ENCODE results near the gene MRPS9.

Gene MRPS9

DNA sequence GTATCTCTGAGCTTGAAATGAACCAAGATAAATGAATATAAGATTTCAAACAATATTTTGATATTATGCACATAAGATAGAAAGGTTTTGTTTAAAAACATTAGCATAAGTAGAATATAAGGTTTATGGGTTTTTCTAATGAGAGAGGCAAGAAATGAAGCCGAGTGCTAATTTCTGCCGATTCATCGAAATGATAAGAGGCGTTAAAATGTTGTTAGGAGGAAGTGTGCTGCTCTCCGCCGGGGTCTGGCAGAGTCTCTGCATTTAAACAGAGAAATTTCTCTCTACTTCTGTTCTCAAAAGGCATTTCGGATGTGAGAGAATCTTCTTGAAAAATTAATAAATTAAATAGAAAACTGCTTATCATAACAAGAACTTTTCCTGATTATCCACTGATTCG lies 83.6 kb downstream of the MRPS9 start:
- no peak for DNase-seq (ENCODE audit: low read depth)

DNA sequence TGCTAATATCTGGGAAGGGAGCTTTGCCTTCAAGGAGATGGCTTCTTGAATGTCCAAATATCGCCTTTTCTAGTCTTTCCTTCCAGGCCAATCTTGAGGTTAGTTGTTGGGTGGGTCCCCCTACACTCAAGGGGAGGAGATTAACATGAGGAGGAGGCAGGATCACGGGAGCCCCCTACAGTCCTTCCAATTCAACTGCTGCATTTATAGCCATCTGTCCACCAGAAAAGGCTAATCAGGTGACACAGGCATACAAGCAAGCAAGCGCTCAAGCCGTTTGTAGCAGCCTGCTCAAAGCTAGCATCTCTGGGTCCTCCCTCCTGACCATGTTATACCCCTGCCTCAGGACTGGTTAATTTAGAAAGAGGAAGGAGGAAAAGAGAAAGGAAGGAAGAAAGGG lies 87.6 kb downstream of the MRPS9 start:
- no peak for DNase-seq (ENCODE audit: low read depth)

DNA sequence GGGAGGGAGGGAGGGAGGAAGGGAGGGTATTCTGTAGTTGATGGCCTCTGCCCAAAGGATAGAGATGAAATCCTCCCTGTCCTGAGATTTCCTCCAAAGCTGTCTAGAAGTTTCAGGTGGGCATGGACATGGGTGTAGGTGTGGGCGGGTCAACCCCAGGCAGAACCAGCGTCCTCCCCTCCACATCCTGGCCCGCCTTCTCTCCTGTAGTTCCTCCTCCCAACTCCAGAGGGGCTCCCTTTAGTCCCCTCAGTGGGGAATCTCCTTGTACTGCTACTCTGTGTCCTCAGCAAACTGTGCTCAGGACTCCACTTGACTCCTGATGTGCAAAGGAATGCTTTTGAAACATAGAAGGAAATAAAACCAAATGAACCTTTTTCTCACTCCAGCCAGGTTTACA lies 88.1 kb downstream of the MRPS9 start:
- no peak for DNase-seq (ENCODE audit: low read depth)

DNA sequence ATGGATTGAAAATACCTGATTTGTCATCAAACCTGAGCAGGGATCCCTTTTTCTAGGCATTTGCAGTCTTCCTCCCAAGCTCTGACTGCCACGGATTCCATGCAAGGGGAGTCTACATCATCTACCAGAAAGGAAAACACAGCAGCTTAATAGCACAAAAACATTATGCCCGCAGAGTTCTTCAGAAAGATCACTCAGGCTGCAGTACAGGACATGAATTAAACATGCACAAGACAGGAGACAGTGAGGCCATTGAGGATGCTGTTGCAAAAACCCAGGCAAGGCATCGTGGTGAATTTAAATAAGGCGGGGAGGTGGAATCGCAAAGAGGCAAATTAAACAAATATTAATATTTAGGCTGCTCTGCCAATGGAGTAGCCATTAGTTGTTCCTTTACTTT lies 88.5 kb downstream of the MRPS9 start:
- no peak for DNase-seq (ENCODE audit: low read depth)

DNA sequence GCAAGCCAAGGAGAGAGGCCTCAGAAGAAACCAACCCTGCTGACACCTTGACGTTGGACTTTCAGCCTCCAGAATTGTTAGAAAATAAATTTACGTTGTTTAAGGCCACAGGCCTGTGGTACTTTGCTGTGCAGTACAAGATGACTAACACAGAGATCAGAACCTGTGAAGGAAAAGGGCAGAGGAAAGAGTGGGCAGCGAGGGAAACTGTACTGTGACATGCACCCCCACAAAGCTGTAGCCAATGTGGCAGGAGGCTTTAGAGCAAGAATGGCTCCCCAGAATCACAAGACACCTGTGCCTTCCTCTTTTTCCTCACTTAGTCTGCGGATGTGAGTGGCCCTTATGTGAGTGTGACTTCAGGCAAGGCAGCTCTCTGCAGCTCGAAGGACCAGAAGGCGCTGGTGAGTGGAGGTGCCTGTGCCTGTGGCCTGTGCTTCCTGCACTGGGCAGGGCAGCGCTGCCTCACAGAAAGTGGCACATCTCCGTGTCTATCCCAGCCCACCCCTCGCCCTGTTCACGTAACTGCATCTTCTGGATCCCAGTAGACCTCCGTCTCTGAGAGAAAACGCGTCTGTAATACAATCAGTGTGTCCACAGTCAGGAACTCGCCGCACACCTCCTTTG lies 89.5 kb downstream of the MRPS9 start:
- no peak for DNase-seq (ENCODE audit: low read depth)

DNA sequence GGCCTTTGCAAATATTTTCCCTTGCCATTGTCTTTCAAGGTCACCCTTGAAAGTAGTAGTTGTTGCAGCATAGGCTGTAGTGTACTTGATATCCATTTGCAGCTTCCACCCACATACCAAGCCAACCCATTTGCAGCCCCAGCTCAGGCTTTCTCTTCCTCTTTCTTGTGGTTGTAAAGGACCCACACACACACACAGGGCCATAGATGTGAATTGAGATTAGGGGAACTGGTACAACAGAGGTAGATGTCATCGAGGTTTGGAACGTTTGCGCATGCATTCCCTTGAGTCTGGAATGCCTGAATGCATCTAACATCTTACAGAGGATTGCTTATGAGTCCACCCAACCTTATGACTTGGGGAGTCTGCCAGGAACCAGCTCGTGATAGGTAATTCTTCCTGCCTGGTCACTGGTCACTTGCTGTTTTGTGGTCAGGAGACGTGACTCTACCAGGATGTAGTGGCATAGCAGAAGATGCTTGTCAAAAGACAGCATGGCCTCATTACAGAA lies 91.9 kb downstream of the MRPS9 start:
- DNase-seq (ENCODE audit: low read depth) = no peak

DNA sequence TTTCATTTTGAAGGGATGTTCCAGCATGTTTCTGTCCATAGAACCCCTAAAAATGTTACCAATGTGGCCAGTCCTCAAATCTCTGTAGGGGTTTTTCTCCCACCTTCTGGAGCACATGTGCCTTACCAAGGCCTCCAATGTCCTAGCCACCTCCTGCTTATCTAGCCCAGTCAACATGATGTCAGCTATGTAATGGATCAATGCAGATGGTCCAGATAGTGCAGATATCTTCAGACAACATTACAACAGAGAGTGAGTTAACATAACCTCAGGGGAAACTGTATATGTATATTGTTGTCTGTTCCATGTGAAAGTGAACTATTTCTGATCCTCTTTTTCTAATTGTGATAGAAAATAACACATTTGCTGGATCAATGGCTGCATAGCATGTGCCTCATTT lies 92.7 kb downstream of the MRPS9 start:
- no peak for DNase-seq (ENCODE audit: low read depth)

DNA sequence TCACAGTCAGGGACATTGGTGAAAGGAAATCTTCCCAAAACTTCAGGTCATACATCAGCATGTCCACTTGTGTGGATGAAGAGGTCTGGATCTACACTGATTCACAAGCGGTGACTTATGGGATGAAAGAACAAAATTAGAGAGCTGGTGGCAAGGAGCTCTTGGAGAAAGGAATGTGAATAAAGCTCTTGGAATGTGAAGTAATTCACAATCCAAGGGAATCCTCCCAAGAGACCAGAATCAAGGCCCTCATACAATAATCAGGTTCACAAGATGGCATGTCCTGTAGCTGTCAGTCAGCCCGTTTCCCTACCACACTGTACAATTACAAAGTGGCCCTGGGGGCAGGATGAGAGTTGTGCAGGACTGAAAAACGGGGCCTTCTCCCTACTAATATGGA lies 96.2 kb downstream of the MRPS9 start:
- DNase-seq (ENCODE audit: low read depth) = peak; percentile 6

DNA sequence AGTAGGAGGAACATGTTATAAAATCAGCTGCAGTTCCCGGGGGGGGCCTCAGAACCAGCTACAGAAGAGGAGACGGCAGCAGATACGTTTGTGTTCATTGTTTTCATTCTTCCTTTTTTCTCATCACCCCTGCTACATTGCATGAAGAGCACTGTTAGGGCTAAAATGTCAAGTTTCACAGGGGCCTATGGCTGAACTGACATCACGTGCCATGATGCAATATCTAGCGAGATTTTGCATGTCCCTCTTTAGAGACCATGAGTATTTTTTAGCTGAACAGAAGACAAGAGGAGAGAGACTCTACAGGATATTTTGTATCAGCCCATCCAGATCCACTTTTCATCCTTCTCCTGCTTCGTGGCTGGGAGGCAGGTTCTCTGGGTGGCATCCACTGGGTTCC lies 97.6 kb downstream of the MRPS9 start:
- DNase-seq (ENCODE audit: low read depth) = no peak

DNA sequence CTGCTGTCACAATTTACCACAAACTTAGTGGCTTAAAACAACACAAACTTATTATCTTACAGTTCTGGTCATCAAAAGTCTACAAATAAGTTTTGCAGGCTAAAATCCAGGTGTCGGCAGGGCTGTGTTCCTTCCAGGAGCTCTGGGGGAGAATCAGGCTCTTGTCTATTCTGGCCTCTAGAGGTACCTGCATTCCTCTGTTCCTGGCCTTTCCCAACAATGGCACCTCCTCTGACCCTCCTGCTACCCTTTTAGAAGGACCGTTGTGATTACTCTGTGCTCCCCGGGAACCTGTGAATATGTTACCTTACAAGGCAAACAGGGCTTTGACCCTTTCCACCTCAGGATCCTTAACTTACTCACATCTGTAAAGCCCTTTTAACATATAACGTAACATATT lies 98.5 kb downstream of the MRPS9 start:
- DNase-seq (ENCODE audit: low read depth) = no peak

DNA sequence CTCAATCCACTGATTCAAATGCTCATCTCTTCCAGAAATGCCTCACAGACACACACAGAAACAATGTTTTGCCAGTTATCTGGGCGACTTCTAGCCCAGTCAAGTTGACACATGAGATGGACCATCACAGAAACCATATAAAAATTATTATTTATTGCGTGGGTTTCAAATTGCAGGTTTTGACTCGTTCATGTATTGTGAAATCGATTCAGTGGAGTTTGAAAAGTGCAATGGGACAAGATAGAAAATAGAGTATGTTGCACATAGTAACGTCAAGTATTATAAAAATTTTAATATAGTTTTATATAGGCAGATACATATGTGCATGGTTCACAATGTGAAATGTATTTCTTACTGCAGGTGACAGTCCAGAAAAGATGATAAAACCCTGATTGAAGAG lies 100.8 kb downstream of the MRPS9 start:
- DNase-seq (ENCODE audit: low read depth) = no peak

DNA sequence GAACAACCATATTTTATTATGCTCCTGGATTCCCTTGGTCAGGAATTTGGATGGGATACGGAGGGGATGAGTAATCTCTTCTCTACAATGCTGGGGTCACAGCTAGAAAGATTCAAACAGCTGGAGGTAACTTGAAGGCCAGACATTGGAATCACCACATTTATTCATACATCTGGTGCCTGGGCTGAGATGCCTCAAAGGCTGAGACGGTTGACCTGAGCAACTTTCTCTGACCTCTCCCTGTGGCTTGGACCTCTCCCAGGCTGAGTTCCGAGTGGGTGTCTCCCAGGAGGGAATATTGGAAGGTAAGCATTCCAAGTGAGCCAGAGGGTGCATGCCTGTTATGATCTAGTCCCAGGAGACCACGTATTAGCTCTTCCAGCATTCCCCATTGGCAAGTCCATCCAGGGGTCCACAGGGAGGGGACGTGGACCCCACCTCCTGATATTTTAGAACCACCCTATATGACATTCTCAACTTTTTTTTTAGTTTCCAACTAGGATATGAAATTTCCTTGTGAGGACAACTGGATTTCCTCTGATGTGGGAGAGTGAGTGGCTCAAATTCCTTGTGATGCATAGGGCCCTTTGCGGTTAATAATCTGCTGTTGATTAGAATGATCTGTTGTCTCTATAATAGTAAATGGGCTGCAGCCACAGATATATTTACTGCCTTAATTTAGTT lies 101.8 kb downstream of the MRPS9 start:
- no peak for DNase-seq (ENCODE audit: low read depth)

DNA sequence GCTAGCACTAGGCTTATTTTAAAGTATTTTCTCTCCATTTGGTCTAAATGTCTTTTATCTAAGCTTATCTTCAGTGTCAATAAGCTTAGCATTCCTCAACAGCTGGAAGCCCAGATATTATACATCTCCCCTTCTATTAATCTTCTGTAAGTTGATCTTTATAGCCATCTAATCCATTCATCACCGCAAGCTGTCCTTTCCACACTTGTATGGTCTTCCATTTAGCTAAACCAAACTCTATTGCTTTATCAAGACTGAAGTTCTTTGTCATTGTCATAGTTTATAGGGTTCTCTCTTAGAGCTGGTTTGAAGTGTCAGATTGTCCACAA lies 102.3 kb downstream of the MRPS9 start:
- DNase-seq (ENCODE audit: low read depth) = no peak

DNA sequence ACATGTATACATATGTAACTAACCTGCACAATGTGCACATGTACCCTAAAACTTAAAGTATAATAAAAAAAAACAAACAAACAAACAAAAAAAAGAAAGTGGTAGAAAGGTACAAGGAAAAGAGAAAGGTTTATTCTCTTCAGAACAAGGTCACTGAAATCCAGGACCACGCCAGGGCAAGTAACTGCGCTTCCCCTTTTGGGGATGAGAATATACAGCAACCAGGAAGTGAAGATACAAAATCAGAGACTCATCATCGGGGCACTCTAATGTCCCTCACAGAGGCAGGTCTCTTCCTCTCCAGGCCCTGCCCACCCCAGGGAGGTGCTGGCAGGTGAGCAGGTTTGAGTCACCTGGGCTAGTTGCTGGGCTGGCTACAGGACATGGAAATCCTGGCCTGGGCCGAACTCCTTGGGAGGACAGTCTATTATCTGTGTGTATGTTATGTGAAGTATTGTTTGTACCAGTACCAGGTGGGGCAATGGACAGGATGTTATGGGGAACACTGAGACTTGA lies 103.3 kb downstream of the MRPS9 start:
- DNase-seq (ENCODE audit: low read depth) = no peak

DNA sequence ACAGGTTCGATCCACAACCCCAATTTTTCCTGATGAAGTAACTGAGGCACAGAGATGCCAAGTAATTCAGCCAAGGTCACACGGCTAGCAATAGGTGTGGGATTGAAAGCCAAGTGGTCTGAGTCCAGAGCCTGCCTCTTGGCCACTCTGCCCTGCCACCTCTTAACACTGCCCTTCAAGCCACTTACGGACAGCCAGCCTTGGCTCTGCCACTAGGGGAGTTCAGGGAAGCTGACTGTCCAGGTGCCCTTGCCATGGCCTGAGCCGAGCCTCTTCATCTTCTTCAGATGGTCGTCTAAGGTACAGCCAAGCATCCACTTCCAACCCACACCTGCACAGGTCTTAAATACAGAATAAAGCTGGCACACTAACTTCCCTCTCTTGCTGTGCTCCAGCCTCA lies 104.4 kb downstream of the MRPS9 start:
- no peak for DNase-seq (ENCODE audit: low read depth)

DNA sequence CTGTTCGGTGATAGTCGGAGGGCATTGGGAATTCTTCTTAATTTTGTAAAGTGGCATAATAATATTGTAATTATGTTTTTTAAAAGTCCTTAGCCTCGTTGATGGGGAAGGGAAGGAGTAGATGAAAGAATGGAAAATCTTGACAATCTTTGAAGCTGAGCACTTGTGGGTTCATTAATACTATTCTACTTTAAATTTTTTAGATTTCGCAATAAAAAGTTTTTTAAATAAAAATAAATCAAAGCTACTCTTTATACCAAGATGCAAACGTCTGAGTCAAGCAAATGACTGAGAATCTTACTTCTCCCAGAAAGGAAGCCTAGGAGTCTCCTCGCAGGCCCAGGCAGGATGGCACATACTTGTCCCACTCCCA lies 105.2 kb downstream of the MRPS9 start:
- no peak for DNase-seq (ENCODE audit: low read depth)

DNA sequence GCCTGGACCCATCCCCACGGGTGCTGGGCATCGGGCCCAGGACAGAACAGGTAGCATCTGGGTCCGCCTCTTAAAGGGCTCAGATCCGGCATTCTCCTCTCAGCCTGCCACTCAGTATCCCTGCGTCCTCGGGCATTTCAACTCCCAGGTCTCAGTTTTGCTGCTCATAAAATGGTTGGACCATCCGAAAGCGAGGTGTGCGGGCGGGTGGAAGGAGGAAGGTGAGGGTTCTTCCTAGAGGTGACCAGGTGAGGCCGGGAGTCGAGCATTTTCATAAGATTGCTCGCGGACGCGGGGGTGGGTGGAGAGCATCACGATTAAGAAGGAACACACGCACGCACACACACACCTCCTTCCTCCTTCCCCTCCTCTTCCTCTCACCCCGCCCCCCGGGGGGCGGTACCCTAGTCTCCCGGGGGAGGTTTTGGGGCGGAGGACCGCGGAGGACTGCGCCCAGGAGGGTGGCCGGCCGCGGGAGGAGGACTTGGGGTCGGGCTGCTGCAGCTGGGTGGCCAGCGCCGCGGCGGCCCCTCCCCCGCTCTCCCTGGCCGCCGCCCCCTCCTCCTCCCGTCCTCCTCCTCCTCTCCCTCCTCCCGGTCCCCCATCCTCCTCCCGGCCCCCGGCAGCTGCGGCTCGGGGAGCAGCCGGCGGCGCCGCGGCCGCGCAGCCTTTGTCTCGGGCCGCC lies 105.7 kb downstream of the MRPS9 start:
- DNase-seq (ENCODE audit: low read depth) = no peak

DNA sequence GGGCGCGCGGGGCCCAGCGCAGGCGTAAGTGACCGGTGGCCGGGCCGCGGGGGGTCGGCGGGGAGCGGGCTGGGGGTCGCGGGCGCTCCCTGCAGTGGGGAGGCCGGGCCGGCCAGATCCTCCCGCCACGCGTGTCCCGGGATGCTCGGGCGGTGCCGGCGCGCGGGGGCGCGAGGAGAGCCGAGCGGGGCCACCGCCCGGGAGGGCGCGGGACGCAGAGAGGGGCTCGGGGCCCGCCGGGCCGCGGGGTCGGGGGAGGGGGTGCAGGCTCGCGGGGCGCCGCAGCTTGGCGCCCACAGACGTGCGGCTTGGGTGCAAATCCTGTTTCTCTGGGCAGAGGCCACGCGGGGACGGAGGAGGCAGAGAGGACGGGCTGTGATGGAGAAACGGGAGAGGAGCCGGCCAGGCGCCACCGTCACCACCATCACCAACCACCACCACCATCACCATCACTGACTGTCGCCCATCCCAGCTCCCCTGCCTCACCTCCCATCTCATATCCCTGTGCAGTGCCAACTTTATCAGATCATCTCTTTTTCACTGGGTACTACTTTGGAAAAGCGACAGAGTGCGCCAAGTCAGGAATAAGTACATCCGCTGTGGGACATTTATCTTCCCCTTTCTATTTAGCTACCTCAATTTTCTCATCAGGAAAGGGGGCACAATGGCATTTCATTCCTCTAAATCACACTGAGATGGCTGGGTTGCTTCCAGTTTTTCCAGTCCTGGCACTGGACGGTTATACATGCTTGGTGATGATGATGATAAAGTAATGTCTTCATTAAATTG lies 106.5 kb downstream of the MRPS9 start:
- no peak for DNase-seq (ENCODE audit: low read depth)

DNA sequence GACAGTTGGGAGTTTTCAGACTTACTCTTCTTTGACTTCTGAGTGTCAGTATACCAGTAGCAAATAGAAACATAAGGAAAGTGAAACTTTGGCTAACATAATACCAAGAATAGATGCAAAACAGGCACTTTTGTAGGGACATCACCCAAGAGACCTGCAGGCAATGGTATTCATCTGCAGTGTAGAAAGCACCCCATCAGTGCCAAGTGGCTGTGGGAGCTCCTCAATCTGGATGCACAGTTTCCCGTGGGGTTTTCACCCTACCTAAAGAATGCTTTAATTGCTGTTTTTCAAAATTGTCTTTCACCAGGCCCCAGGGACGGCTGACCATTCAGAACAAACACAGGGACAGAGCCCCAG lies 107.1 kb downstream of the MRPS9 start:
- DNase-seq (ENCODE audit: low read depth) = no peak

DNA sequence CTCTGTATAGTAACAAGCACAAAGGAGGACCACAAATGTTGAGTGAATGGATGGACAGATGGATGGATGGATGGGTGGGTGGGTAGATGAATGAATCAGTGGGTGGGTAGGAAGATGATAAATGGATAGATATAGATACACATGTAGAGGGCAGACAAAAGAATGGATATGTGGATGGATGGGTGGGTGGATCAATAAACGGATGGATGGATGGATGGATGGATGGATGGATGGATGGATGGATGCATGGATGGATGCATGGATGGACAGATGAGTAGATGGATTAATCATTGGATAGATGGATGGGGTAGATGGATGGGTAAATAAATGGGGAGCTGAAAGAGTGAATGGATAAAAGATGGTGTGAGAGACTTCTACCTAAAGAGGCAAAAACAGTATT lies 111.4 kb downstream of the MRPS9 start:
- DNase-seq (ENCODE audit: low read depth) = no peak

All from GM04503 (cell line).